Effector CD4-positive, alpha-beta T cell (primary cell): Measurements from ENCODE around the gene ZNF587B.
"Not testable (repeated sequence)": the region's sequence is repeated elsewhere in the genome, so short reads cannot be mapped to it uniquely, and the experiment has no call there.

ENCODE experiments used
- DNase-seq: peaks from one replicate; pipeline ENCODE4 v3.0.0-alpha.2; 2020
- total RNA-seq: gene quantifications from one replicate; lab custom pipeline; 2026; lab: John Stamatoyannopoulos, UW

ZNF587B gene
- total RNA-seq = 52.9 reads per million, percentile 69 among the genes with 10 or more reads in this experiment

DNA sequence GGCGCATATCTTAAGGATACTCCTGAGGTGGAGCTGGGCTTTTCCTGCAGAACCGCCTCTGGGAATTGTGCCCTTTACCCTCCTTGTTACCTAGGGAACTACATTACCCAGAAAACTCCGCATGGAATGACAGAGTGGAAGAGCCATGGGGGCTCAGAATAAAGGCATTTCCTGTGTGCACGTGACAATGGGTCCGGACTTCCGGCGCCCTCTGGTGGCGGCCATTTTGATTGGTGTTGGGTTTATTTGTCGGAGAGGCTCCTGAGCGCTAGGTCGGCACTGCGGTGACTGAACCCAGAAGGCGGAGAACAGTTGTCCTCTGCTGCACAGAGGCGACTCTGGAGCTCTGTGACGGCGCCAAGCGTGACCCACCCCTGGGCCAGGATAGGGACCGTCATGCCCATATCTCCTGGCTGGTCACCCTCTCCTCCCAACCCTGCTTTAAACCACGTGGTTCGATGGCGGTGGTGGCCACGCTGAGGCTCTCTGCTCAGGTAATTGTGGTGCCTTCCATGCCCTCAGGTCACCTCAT lies at the start of gene ZNF587B:
TSS of gene ZNF587B (plus strand) at position 229 of the 532 bp plus-strand sequence. CDS start at position 459, 230 bp downstream.
- peak; percentile 17 for DNase-seq

DNA sequence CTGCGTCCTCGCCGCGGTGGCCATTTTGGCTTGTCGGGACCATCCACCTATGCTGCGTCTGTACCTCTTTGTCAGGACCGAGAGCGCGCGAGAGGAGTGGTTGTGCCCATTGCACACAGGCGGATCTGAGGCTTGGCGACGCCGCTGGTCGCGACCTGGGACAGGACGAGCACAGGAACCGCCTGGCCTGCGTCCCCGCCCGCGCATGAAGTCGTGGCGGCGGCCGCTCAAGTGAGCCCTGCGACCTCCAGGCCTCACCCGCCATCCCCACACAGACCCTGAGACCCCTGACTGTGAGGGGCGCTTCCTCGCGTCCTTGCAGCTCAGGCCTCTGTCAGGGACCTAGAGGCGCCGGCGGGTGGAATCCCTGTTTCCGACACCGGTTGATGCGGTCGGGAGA lies 43.8 kb upstream of the ZNF587B start:
- no peak for DNase-seq

DNA sequence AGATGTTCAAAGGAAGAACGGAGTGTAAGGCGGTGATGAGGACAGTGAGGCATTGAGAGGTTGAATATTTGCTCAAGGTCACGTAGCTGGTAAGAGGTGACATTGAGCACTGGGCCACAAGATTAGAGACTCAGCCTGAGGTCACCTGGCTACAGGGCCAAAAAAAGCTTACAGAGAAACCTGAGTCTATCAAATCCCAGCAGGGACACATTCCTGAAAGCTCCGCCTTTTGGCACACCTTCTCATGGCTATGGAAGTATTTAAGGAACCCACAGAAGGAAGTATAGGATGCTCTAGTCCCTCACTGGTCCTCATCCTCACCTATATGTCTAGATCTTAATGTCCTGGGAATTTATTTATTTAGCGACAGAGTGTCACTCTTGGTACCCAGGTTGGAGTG lies 43.2 kb upstream of the ZNF587B start:
- no peak for DNase-seq

DNA sequence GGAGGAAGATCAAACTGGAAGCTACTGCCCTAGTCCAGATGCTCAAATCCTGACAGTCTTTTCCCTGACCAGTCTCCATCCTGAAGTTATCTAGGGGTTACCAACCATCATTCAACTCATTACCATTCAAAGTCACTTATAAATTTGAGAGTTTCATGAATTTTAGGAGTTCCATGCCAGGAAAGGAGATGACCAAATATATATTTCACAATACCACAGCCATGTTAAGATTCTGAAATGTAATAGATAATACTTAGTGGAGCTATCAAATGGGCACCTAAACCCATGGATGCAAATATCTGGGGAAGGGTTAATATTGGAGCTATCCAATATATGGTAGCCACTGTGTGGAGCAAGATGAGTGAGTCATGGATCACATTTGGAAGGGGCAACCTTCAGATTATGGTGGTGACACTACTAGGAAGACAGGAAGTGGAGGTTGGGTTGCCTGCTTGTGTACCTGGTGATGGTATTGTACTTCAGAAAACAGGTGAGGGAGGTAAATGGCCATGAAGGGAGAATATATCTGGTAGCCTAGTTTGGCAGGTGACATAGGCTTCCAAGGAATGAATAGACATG lies 41.9 kb upstream of the ZNF587B start:
- DNase-seq = no peak

DNA sequence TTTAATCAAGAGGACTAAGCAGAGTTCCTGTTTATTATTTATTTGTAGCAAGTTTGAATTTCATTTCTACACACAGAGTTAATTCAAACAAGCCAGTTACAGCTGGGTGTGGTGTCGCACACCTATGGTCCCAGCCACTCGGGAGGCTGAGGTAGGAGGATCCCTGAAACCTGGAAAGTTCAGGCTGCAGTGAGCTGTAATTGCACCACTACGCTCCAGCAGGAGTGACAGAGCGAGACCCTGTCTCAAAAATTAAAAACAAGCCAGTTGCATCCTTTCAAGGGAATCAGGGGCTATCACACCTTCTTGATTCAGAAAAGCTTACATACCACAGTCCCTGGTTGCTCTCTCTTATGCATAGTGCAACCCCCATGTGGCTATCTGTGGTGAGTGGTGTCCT lies 40.8 kb upstream of the ZNF587B start:
- no peak for DNase-seq

DNA sequence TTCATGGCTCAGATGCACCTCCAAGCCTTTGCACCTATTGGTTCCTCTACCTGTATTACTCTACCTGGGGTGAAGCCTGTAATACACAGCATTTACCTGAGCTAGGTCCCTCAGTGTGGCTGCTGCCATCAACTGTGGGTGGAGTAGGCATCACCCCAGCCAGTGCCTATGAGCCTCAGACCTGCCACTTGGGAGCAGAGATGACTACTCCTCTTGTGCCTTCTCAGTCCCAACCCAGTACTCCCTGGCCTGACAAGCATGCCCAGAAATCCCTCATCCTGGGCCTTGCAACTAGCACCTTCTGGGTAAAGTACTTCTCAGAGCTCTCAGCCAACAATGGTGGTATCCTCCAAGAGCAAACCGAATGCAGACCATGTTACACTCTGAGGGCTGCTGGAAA lies 33.5 kb upstream of the ZNF587B start:
- DNase-seq = not testable (repeated sequence)

DNA sequence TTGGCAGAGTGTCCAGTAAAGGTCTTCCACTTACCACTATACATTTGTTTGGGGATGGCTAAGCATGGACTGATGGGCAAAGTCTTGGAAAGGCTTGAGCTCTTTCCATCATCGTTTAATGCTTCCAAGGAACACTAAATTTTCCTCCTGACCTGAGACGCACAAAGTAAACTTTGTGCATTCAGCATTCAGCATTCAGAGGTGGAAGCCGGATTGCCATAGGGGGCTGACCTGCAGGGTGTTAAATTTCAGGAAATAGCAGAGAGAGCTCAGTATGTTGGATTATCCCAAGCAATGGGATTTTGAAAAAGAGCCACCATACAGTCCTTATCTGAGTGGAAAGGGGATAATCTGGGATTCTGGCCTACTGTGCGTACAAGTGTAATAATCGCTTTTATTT lies 29.4 kb upstream of the ZNF587B start:
- DNase-seq = no peak

DNA sequence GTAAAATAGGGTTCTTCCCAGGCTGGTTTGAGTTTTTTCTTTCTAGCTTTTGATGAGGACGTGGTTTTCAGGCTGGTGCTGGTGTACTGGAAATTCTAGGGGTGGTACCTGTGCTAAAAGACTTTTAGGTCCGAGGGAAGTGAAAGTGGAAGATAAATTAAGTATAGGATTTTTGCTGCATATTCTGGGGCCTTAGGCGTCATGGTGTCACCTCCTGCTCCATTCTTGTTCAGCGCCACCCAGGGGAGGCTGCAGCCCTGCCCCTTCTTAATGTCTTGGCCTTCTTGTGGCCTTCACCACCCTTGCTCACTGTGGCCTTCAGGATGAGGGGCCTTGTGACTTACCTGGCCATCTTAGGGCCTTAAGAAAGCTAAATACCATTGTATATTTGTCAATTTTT lies 27.8 kb upstream of the ZNF587B start:
- DNase-seq = no peak

DNA sequence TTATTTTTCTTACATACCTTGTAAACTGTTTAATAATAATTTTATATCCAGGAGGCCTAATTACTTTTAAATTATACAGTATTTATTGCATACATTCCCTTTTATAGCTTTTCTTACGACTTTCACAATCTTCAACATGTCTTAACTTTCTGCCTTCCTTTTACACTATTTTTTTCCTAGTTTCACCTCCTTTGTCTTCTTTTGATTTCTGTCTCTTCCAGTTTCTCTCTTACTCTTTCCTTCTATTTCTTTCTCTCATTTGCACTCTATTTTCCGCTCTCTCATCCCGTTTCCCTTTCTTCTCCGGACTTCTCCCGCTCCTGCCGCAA lies 26.9 kb upstream of the ZNF587B start:
- no peak for DNase-seq

DNA sequence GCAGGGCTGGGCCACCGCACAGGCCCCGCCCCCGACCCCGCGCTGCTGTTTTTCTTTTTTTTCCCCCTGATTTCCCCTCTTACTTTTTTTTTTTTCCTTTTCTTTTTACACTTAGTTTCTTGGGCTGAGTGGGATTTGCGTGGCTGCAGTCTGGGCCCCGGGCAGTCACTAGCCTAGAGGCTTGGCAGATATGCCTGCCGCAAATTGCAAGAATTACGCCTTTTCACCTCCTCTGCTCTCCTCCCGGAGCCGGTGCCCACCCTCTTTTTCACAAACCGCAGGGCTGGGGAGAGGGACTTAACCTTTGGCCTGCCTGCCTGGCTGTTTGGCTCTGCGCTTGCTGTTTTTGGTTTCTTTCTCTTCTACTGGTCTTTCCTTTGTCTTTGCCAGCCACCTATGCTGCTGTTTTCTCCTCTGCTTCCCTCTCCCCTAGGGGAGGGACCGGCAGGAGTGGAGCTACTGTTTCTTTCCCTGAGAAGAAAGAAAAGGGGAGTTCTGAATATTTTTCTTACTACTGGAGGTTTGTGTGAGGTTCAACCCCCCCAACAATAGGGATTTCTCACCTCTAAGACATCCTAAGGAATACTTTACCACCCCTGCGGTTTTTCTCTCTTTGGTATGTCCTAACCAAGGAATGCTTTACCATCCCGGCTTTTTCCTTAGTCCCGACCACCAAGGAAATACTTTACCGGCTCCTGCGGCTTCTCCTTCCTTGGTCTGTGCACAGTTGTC lies 26.3 kb upstream of the ZNF587B start:
- DNase-seq = no peak

DNA sequence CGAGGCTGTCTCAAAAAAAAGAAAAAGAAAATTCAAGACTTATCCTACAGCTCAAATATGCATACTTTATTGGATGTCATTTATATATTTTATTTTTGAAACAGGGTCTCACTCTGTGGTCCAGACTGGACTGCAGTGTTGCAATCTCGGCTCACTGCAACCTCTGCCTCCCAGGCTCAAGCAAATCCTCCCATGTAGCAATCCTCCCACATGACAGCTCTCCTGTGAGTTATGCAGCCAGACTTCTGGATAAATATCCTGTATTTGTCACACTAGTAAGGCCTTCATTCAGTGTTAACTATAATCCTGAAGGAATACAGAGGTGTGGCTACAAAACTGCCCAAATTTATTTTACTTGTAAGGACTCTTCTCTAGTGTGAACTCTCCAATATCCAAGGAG lies 22.6 kb upstream of the ZNF587B start:
- DNase-seq = no peak

DNA sequence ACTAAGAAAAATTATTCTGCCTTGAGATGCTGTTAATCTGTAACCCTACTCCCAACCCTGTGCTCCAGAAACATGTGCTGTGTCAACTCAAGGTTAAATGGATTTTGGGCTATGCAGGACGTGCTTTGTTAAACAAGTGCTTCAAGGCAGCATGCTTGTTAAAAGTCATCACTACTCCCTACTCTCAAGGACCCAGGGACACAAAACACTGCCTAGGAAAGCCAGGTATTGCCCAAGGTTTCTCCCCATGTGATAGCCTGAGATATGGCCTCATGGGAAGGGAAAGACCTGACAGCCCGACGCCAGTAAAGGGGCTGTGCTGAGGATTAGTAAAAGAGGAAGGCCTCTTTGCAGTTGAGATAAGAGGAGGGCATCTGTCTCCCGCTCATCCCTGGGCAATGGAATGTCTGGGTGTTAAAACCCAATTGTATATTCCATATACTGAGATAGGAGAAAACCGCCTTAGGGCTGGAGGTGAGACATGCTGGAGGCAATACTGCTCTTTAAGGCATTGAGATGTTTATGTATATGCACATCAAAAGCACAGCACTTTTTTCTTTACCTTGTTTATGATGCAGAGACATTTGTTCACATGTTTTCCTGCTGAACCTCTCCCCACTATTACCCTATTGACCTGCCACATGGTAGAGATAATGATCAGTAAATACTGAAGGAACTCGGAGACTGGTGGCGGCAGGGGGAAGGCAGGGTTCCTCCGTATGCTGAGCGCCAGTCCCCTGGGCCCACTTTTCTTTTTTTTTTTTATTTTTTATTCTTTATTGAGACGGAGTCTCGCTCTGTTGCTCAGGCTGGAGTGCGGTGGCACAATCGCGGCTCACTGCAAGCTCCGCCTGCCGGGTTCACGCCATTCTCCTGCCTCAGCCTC lies 19.4 kb upstream of the ZNF587B start:
- DNase-seq = not testable (repeated sequence)

DNA sequence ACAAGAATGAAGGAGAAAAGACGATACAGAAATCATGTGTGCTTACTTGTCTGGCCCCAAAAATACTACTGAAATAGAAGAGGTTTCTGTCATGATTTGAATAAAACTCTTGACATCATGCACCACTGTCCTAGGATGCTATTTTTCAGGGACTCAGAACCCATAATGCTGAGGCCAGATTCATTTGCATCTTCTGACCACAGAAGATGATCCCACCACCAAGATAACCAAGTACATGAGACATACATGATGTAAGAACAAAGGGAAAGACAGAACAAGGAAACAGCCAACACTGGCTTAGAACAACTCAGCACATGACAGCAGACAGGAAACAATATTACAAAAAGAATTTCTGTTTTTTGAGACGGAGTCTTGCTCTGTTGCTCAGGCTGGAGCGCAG lies 17.9 kb upstream of the ZNF587B start:
- DNase-seq = no peak

DNA sequence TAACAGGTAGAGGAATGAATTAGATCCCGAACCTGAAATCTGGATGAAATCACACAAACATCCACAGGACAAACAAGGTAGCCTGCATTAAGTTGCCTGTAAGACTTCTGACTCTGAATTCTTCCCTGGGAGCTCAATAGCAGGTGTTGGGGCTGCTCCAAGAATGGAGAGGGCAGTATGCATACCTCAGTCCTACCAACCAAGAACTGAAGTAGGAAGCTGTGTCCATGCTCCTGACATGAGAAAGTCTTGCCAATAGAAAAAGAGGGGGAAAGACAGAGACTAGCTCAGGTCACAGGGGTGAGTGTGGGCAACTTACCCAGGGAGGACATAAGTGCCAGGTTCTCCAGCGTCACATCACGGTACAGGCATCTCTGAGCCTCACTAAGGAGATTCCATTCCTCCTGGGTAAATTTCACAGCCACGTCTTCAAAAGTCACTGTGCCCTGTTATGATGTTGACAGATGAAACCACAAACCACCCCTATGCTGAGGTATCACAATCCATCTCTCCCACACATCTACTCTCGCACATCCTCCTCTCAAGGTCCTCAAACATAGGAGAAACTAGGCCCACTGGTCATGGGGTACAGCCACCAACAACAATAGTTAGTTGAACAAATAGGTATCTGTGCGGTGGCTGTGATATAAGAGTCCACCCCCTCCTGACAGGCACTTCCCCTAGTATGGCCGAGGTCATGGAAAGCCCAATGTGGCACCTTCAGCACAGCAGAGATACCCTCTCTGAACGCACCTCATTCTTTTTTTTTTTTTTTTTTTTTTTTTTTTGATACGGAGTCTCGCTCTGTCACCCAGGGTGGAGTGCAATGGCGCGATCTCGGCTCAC lies 16.9 kb upstream of the ZNF587B start:
- not testable (repeated sequence) for DNase-seq

DNA sequence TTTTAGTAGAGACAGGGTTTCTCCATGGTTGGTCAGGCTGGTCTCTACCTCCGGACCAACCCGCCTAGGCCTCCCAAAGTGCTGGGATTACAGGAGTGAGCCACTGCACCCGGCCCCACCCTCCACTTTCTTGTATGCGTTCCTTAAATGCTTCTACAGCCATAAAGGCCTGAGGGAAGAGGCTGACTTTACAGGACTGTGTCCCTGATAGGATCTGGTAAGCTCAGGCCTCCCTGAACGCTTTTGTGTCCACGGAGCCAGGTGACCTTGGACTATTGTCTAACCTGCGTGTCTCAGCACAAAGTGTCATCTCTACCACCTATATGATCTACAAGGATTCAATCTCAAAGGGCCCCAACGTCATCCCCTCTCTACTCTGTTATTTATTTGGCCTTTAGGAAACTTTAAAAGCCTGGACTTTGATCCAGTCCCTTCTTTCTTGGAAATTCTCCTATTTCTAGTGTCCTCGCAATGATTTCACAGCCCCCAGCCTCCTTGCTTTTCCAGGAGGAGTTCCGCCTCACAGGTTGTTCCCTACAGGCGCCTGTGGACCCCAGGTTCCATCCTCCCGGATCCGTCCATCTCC lies 16.1 kb upstream of the ZNF587B start:
- no peak for DNase-seq

DNA sequence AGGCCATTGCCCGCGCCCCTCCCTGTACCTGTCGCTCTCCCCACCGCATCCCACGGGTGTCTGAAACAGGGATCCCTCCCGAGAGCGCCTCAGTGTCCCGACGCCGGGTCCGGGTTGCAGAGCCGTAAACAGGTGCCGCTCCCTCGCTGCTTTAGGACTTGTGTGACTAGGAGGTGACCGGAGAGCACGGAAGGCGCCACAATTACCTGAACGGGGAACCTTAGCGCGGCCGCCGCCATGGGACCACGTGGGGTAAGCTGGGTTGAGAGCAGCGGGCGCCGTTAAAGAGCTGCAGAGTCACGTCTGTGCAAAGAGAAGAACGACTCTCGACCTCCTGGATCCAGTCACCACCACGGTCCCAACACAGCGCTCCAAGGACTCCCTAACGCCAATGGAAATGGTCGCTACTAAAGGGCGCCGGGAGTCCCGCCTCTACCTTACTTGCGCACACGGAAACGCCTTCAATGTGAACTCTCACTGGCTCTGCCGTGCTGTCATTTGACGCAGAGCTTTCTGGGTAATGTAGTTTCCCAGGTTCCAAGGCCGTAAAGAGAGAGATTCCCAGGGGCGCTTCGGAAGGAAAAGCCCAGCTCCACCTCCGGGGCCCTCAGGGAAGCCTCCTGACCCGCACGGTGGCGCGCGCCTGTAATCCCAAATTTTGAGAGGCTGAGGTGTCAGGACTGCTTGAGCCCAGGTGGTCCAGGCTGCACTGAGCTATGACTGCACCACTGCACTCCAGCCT lies 15.4 kb upstream of the ZNF587B start, which contains the start of gene ZNF552:
TSS of gene ZNF552 (minus strand) at position 409 of the 742 bp plus-strand sequence. CDS start at position 239, 170 bp downstream.
- peak; percentile 76 for DNase-seq

DNA sequence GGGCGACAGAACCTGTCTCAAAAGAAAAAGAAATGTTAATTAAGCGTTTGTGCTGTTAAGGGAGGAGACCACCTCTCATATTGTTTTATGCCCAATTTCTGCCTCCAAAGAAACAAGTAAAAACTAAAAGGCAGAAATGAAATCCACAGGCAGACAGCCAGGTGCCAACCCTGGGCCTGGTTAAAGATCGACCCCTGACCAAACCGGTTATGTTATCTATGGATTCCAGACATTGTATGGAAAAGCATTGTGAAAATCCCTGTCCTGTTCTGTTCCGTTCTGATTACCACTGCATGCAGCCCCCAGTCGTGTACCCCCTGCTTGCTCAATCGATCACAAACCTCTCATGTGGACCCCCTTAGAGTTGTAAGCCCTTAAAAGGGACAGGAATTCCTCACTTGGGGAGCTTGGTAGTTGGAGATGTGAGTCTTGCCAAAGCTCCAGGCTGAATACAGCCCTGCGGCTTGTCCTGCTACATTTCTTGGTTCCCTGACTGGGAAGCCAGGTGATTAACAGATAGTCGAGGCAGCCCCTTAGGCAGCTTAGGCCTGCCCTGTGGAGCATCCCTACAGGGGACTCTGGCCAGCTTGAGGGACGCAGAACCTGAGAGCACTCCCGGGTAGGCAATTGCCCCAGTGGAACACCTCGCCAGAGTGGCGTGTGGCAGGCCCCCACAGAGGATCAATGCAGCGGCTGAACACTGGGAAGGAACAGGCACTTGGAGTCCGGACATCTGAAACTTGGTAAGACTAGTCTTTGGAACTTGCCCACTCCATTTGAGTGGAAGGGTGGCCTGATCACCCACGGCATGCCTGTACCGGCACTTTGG lies 14.6 kb upstream of the ZNF587B start:
- no peak for DNase-seq

DNA sequence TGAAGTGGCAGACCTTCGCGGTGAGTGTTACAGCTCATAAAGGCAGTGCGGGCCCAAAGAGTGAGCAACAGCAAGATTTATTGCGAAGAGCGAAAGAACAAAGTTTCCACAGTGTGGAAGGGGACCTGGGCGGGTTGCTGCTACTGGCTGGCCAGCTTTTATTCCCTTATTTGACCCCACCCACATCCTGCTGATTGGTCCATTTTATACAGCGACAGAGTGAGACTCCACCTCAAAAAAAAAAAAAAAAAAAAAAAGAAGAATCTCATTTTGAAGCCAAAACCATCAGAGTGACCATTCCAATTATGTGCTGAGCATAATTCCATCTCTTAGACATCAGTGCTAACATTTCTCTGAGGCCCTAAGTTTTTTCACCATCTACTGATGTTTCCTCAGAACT lies 13.4 kb upstream of the ZNF587B start:
- DNase-seq = no peak

DNA sequence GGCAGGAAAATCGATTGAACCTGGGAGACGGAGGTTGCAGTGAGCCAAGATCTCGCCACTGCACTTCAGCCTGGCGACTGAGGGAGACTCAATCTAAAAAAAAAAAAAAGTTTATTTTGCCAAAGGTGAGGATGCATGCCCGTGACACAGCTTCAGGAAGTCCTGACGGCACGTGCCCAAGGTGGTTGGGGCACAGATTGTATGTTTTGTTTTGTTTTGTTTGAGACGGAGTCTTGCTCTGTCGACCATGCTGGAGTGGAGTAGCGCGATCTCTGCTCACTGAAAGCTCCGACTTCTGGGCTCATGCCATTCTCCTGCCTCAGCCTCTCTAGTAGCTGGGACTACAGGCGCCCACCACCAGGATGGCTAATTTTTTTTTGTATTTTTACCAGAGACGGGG lies 12.1 kb upstream of the ZNF587B start:
- DNase-seq = no peak

DNA sequence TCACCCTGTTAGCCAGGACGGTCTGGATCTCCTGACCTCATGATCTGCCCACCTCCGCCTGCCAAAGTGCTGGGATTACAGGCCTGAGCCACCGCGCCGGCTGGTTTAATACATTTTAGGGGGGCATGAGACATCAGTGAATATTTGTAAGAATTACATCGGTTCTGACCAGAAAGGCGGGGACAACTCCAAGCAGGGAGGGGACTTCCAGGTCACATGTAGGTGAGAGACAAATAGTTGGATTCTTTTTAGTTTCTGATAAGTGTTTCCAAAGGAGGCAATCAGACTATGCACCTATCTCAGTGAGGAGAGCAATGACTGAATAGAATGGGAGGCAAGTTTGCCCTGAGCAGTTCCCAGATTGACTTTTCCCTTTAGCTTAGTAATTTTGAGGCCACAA lies 11.7 kb upstream of the ZNF587B start:
- no peak for DNase-seq
